ENCODE data around the gene PKIG. TPM values are rescaled to one million over a fixed set of nuclear protein-coding genes. Genes with fewer than 3 reads are reported as not detected.

Gene PKIG
- total and polyA plus RNA-seq, 2 donors (not counting 3 experiments of a cell fraction or from before 2014, with no cell fraction given): 135 to 167 TPM

DNA sequence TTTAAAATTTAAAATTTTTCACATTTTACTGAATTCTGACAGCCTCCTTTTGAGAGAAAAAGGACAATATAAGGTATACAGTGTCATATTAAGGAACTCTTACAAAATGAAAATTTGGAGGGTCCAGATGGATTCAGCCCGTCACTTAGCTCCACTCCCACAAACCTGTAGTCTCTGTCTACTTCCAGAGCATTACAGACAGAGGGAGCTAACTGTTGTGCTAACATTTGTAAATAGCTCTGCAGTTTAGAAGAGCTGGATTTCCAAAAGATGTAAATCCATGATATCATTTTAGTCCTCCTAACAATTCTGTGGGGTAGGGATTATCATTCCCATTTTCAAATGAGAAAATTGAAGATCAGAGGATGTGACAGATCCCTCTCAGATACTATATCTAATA, 44.4 kb upstream of the PKIG start:
- no peak overlapping the region for H3K4me3 ChIP-seq (replicated peaks in 1 of 3; ENCODE audit: insufficient read depth in 1 of 3, low read depth in 1 of 3, low read length in 3 of 3)
- no TSS peak for BruUV-seq (replicated peaks)
- H3K36me3 ChIP-seq (ENCODE audit: control insufficient read depth in 2 of 2, extremely low read depth in 1 of 2, insufficient read depth in 2 of 2, low read length in 2 of 2): no peaks in the 10 kb centered on the region
- H3K9ac ChIP-seq (replicated peaks; ENCODE audit: extremely low read depth, insufficient read depth, low read length): no peak overlapping the region
- H3K4me1 ChIP-seq (ENCODE audit: control insufficient read depth, extremely low read depth, insufficient read depth, low read length): peaks cover 17% of the 10 kb centered on the region
- H4K20me1 ChIP-seq (replicated peaks; ENCODE audit: control insufficient read depth, extremely low read depth, insufficient read depth, low read length): no peaks in the 10 kb centered on the region
- H3K79me2 ChIP-seq (ENCODE audit: control insufficient read depth, insufficient read depth, low read length): peaks cover 37% of the 10 kb centered on the region
- H3K27ac ChIP-seq (ENCODE audit: insufficient read depth, low read depth, low read length): no peak overlapping the region
- DNase-seq (ENCODE audit: low read depth, low spot score) (no peak), FAIRE-seq (no peak)
- intact Hi-C loops (cut with micrococcal nuclease) (loop anchor here (10.0 kb wide), 1 partner anchor 197 kb away; no protein-coding TSS in a partner anchor), dilution Hi-C loops (cut with MboI; ENCODE audit: extremely low pct_ligation_motif_present, low sequenced_read_pairs) (no loop called here)
- ChIA-PET CTCF (interaction anchor here (0.6 to 2.4 kb wide), 7 partner anchors 11 to 71 kb away, joined by 3 to 7 read pairs (median 4); no protein-coding TSS in a partner anchor), POLR2A (no interaction called here)
- H3K4me2 ChIP-seq (ENCODE audit: insufficient read depth, low read length): no peak overlapping the region
- no peaks in the 10 kb centered on the region for H3K9me3 ChIP-seq (replicated peaks; ENCODE audit: control insufficient read depth, insufficient read depth, low read length)
- TF ChIP-seq JUN (IDR thresholded peaks at IDR 0.05; ENCODE audit: borderline replicate concordance, insufficient read depth, insufficient read length, low read depth) (no peak), POLR2A (IDR thresholded peaks at IDR 0.05; ENCODE audit: low read depth, low read length) (no peak), GATA2 (IDR thresholded peaks at IDR 0.05; ENCODE audit: insufficient read depth, insufficient read length, low read depth, low read length) (no peak), MYC (IDR thresholded peaks at IDR 0.05; ENCODE audit: low read depth, low read length) (no peak), POLR2AphosphoS5 (IDR thresholded peaks at IDR 0.05; ENCODE audit: insufficient read depth, low read depth, low read length) (no peak), EZH2 (IDR thresholded peaks at IDR 0.05; ENCODE audit: borderline replicate concordance, low read depth, low read length, severe bottlenecking) (no peak), FOS (IDR thresholded peaks at IDR 0.05; ENCODE audit: borderline replicate concordance, insufficient read depth, low read length) (no peak)
- TF ChIP-seq, protein P1, sequence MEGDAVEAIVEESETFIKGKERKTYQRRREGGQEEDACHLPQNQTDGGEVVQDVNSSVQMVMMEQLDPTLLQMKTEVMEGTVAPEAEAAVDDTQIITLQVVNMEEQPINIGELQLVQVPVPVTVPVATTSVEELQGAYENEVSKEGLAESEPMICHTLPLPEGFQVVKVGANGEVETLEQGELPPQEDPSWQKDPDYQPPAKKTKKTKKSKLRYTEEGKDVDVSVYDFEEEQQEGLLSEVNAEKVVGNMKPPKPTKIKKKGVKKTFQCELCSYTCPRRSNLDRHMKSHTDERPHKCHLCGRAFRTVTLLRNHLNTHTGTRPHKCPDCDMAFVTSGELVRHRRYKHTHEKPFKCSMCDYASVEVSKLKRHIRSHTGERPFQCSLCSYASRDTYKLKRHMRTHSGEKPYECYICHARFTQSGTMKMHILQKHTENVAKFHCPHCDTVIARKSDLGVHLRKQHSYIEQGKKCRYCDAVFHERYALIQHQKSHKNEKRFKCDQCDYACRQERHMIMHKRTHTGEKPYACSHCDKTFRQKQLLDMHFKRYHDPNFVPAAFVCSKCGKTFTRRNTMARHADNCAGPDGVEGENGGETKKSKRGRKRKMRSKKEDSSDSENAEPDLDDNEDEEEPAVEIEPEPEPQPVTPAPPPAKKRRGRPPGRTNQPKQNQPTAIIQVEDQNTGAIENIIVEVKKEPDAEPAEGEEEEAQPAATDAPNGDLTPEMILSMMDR (IDR thresholded peaks at IDR 0.05; ENCODE audit: extremely low read depth in 1 of 2, insufficient read depth in 1 of 2, low read depth in 1 of 2, low read length in 2 of 2): no peak
- TF ChIP-seq, protein P2, sequence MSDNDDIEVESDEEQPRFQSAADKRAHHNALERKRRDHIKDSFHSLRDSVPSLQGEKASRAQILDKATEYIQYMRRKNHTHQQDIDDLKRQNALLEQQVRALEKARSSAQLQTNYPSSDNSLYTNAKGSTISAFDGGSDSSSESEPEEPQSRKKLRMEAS (IDR thresholded peaks at IDR 0.05; ENCODE audit: insufficient read depth, insufficient read length): no peak
- no peak overlapping the region for H2AFZ ChIP-seq (ENCODE audit: low read depth, low read length)
- H3K9me1 ChIP-seq (replicated peaks; ENCODE audit: control insufficient read depth, extremely low read depth, insufficient read depth, low read length): no peaks in the 10 kb centered on the region
- no peaks in the 10 kb centered on the region for H3K27me3 ChIP-seq (ENCODE audit: control insufficient read depth in 2 of 2, insufficient read depth in 2 of 2, low read length in 2 of 2)
